ENCODE data around the gene OR1B1. TPM values are rescaled to one million over a fixed set of nuclear protein-coding genes. Genes with fewer than 3 reads are reported as not detected.

Gene OR1B1
- total and polyA plus RNA-seq, 7 donors = not detected

DNA sequence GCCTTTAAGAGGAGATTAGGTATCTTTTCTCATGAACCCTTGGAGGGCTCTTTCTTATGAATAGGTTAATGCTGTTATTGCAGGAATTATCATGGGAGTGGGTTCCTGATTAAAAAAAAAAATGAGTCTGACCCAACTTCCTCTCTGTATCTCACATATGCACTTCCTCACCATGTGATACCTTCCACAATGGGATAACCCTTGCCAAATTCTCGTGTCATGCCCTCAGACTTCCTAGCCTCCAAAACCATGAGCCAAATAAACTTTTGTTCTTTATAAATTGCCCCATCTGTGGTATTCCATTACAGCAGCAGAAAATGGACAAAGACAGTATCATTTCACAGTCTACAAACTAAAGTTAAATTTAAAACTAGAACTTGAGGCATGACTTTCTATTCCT is 1.0 kb downstream of the OR1B1 start:
- 19 to 36% methylated on average over 1 of the region's 1 CpG for WGBS, 2 donors

DNA sequence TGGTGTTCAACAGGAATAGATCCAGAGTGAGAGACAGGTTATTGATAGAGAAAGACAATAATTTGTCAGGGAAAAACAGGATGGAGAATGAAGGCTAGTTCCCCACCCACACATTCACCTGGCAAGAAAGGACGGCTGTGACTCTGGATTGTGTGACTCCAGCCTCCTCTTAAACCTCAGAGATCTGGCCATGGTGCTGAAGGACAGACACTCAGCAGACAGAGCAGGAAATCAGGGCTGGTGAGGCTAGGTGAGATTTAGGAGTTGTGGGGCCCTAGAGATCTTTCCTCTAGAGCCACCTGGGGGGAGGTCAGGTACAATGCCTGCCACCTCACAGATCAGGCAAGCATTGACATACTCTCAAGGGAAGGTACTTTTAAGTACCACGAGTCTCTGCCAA is 15.2 kb downstream of the OR1B1 start:
- intact Hi-C loops (cut with DNase I) = no loop called here
- no peak for TF ChIP-seq CTCF (IDR thresholded peaks at IDR 0.05)
- TF ChIP-seq EP300 (IDR thresholded peaks at IDR 0.05) = no peak
- TF ChIP-seq POLR2AphosphoS5 (IDR thresholded peaks at IDR 0.05) = no peak
- TF ChIP-seq POLR2A (IDR thresholded peaks at IDR 0.05) = no peak
- Histone ChIP-seq H3K27ac (no peak overlapping the region), H3K4me3 (no peak overlapping the region), H3K4me1 (no peaks in the 10 kb centered on the region), H3K9me3 (peaks cover 0 to 5% (median 0%) of the 10 kb centered on the region in 4 donors), H3K27me3 (no peaks in the 10 kb centered on the region), H3K36me3 (no peaks in the 10 kb centered on the region)
- WGBS, 2 donors = 14 to 36% methylated on average over 2 of the region's 2 CpGs
- no peak for DNase-seq

More for the DNA sequence above, 1.0 kb downstream of the OR1B1 start:
- DNase-seq = no peak
- Histone ChIP-seq H3K27me3 (no peaks in the 10 kb centered on the region), H3K27ac (no peak overlapping the region), H3K9me3 (no peaks in the 10 kb centered on the region), H3K4me1 (no peaks in the 10 kb centered on the region), H3K4me3 (no peak overlapping the region), H3K36me3 (no peaks in the 10 kb centered on the region)
- intact Hi-C loops (cut with DNase I) = no loop called here
- TF ChIP-seq EP300 (IDR thresholded peaks at IDR 0.05) (no peak), CTCF (IDR thresholded peaks at IDR 0.05) (no peak), POLR2AphosphoS5 (IDR thresholded peaks at IDR 0.05) (no peak), POLR2A (IDR thresholded peaks at IDR 0.05) (no peak)

DNA sequence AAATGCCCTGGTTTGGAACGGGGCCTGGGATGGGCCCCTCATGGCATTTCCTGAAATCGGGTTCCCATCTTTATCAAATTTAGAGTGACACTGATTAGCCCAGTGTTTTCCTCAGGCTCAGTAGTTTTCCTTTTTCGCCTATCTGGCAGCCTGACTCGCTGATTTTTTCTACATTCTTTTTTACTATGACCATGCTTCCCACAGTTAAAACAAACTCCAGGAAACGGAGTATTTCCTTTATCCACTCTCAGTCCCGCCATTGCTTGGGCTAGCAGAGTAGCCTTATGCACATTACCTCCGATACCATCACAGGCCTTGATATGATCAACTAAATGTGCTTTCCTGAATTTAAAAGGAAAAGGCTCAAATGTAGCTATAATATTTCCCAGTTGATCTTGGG is 37.4 kb downstream of the OR1B1 start:
- no peaks in the 10 kb centered on the region for H3K36me3 ChIP-seq
- intact Hi-C loops (cut with DNase I) = no loop called here
- H3K27ac ChIP-seq = no peak overlapping the region
- WGBS, 2 donors = 74 to 76% methylated on average over 7 of the region's 7 CpGs
- no peak for DNase-seq
- no peaks in the 10 kb centered on the region for H3K27me3 ChIP-seq
- H3K4me1 ChIP-seq = no peaks in the 10 kb centered on the region
- no peak overlapping the region for H3K4me3 ChIP-seq
- no peaks in the 10 kb centered on the region for H3K9me3 ChIP-seq
- no peak for TF ChIP-seq EP300 (IDR thresholded peaks at IDR 0.05)
- TF ChIP-seq CTCF (IDR thresholded peaks at IDR 0.05) = no peak
- TF ChIP-seq POLR2AphosphoS5 (IDR thresholded peaks at IDR 0.05) = no peak
- no peak for TF ChIP-seq POLR2A (IDR thresholded peaks at IDR 0.05)

- no peaks in the 10 kb centered on the region for H3K27me3 ChIP-seq
- H3K36me3 ChIP-seq = no peaks in the 10 kb centered on the region
- TF ChIP-seq EP300 (IDR thresholded peaks at IDR 0.05) (no peak), CTCF (IDR thresholded peaks at IDR 0.05) (no peak), POLR2A (IDR thresholded peaks at IDR 0.05) (no peak), POLR2AphosphoS5 (IDR thresholded peaks at IDR 0.05) (no peak)
- H3K4me1 ChIP-seq = no peaks in the 10 kb centered on the region
- no peak for DNase-seq
- no peaks in the 10 kb centered on the region for H3K9me3 ChIP-seq
- no peak within 1 kb of the TSS for H3K4me3 ChIP-seq
- WGBS, 2 donors = 88 to 91% methylated on average over 1 of the region's 1 CpG
- no peak within 1 kb of the TSS for H3K27ac ChIP-seq
- intact Hi-C loops (cut with DNase I) = no loop called here
Observed at GRCh38 chr9:122614362-122614761, 43.1 kb downstream of the OR1B1 start, which contains the start of gene OR1Q1. OR1Q1 (plus strand) TSS chr9:122614738; CDS start chr9:122614738, 0 bp downstream.

DNA sequence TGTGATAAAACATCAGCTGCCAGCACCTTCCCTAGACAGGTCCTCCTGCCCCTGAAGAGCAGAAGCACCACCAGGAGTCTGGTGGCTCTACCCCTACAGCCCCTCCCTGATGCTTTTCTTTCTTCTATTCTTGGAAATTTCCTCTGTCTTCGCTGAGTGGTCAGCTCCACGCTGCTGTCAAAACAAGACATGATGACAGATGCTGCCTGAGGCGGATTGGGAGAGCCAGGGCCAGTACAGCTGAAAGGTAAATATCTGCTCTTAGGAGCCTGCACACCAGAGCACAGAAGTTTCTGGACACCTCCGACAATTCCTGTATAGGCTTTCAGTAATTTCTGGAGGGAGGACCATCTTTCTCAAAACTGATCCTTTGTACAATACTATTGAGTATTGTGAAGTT is 47.6 kb downstream of the OR1B1 start:
- H3K4me1 ChIP-seq = no peaks in the 10 kb centered on the region
- 78 to 82% methylated on average over 4 of the region's 4 CpGs for WGBS, 2 donors

More for the DNA sequence above, 47.6 kb downstream of the OR1B1 start:
- TF ChIP-seq EP300 (IDR thresholded peaks at IDR 0.05) (no peak), CTCF (IDR thresholded peaks at IDR 0.05) (no peak), POLR2AphosphoS5 (IDR thresholded peaks at IDR 0.05) (no peak), POLR2A (IDR thresholded peaks at IDR 0.05) (no peak)
- H3K9me3 ChIP-seq = no peaks in the 10 kb centered on the region
- DNase-seq = no peak
- H3K4me3 ChIP-seq = no peak overlapping the region
- H3K27ac ChIP-seq = no peak overlapping the region
- H3K27me3 ChIP-seq = no peaks in the 10 kb centered on the region
- intact Hi-C loops (cut with DNase I) = no loop called here
- no peaks in the 10 kb centered on the region for H3K36me3 ChIP-seq

All from sigmoid colon (tissue), 7 donors.